GM21737 (cell line): Measurements from ENCODE around the gene FHOD1.
A peak's percentile ranks its signal among the peaks of the same experiment; 100 is the strongest.

ENCODE experiments used
- ATAC-seq: cut with Tn5 transposase; IDR thresholded peaks from one replicate; pipeline ENCODE4 v1.9.1; 2021; ENCODE audit warnings: mild to moderate bottlenecking, moderate library complexity; ENCODE audit not compliant: unreplicated experiment

FHOD1 gene

GRCh38 chr16:67236563-67237395 is 10.5 kb downstream of the FHOD1 start:
- ATAC-seq, result no peak

DNA sequence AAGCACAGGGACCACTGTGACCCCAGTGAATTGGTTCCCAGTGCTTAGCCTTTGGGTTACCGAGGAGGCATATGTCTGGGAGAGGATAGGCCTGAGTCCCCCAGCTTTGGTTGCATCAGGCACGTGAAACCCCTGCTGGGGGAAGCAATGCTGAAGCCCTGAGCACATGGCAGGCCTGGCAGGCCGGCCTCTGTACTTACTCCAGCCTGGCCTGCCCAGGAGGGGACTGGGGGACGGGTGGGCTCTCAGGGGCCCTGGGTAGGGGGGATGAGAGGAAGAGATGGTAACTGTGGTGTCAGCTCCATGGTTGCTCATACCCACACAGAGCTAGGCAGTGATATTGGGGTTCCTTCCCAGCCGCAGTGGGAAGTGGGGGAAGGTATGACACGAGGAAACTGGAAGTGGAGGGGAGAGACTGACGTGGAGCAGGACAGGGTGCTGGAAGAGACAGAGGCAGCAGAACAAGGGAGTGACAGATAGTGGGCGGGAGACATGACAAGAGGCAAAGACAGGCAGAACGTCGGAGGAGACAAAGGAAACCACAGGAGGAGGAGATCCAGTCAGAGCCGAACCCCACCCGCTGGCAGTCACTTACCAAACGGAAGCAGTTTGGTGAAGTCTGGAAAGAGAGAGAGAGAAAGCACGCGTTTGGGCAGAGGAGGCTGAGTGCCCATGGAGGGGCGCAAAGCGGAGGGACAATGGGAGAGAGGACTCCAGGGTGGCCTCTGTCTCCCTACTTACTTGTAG is 11.3 kb downstream of the FHOD1 start:
- ATAC-seq, result no peak

DNA sequence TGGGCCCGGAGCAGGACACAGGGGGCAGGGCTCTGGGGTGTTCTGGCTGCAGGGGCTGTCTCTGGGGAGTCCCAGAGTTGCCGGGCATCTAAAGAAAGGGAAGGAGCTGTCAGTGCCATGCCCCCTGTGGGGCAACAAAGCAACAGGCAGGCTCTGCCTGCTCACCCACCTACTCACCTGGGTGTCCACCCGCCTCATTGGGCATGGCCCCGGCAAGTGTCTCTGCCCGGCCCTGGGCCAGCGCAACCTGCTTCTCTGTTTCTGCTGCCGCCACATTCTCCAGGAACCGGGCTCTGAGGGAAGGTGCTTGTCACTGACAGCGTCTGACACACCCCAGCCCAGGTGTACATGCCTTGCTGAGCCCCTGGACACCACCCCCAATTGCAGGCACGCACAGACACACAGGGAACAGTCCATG is 13.1 kb downstream of the FHOD1 start:
- ATAC-seq, result no peak

GRCh38 chr16:67233596-67233995 is 13.7 kb downstream of the FHOD1 start:
- no peak for ATAC-seq

- no peak for ATAC-seq
Observed at GRCh38 chr16:67230809-67231660, 16.2 kb downstream of the FHOD1 start.

DNA sequence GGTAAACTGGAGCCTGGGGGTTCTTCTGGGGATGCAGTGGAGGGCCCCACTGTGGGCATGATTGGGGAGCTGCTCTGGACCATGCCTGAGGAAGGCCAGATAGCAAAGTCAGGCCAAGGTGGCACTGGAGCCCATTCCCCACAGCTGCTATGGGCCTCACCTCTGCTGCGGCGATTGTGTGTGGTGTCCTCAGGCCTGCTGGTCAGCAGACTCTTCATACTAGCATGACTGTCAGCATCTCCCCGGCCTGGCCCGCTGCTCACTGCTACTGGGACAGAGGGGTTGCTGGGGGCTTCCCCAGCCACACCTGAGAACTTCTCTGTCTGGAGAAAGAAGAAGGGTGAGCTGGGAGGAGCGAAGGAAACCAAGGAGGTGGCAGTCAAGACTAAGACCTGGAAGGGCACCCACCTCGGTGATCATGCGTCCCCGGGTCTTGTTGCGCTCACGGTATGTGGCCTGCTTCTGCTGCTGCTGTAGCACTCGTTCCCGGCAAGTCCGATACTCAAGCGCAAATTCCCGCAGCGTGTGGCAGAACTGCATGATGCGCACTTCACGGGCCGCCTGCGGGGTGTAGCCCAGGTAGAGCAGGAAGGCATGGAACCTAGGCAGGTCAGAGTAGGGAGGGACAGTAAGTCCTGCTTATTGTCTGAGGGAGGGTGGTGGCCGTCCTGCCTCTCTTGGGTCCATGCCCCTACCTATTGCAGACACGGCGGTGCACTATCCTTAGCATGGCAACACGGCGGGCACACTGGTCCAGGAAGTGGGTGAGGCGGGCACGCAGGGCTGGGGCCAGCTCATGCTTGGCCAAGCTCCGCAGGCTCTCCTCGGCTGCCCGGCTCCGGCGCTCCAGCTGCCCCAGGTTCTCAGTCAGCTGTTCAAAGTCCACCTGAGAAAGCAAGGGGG is 17.1 kb downstream of the FHOD1 start:
- ATAC-seq, result no peak

DNA sequence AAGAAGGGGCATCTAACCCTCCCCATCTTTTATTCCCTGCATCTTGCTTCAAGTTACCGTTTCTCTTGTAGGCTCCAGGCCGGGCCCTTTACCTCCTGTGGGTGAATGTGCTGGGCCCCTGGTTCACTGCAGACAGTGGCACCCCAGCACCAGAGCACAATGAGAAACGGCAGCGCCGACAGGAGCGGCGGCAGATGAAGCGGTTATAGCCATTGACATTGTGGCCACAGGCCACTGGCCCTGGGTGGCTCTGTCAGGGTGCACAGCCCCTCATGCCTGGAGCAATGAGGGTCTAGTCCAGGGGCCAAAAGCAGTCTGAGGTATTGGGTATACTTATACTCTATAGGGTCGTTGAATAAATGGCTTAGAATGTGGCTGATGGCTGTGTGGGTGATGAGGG is 18.4 kb downstream of the FHOD1 start:
- ATAC-seq, result no peak

DNA sequence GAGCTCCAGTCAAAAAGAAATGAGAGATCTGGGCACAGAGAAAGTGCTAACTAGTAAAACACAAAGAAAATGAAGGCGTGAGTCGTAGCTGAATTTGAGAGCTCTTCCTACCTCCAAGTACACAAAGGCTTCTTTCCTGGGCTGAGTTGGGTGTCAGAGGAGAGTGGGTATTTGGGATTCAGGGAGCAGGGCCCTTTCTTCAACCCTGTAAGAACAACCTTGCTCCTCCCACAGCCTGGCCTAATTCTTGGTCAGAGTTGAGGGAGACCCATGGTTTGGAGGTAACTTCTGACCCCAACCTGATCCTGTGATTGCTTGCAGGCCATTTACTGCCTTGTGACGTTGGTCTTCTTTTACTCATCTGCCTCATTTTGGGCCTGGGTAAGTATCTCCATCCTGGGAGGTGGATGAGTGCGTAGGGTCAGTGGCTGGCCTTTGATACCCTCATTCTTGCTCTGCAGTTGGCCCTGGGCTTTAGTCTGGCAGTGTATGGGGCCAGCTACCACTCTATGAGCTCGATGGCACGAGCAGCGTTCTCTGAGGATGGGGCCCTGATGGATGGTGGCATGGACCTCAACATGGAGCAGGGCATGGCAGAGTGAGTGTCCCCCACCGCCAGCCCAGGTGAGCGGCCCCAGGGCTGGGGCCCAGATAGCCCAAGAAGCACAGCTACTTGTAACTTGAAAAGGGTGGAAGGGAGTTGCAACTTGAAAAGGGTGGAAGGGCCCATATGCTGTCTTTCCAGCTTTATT is 19.1 kb downstream of the FHOD1 start:
- no peak for ATAC-seq

GRCh38 chr16:67227567-67227921 is 19.7 kb downstream of the FHOD1 start:
- no peak for ATAC-seq

DNA sequence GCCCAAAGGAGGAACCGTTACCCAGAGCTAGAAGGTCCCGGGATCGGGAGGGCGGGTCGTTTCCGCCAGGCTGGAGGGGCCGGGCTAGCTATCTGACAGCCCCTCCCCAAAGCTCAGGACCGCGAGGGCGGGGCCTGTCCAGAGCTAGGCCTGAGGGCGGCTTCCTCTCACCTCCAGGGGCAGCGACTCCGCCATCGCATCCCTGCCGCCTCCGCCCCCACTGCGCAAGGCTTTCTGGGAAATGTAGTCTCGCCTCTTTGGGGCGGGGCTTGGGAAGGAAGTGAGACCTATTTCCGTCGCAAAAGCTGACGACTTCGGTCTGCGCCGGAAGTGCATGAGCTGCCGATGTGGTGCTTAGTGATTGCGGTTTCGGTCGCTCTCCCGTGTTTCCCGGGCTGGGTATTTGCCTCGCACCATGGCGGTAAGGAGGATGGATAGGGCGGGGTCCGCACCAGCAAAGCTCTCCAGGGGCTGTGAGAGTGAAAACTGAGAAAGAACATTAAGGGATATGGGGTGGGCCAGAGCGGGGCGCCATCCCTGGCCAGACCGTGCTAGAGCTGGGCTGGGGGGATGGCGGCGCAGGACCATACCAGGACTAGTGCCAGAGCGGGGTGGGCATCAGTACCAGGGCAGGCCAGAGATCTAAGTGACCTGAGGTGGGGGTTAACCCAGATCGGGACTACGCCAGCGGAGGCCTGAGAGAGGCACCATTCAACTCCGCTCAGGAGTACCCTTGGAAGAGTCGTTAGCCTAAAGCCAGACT is 20.3 kb downstream of the FHOD1 start, which contains the start of gene TMEM208:
Gene TMEM208 (plus strand): TSS at position 327 of the 763 bp plus-strand sequence. CDS start 89 bp downstream, at position 416.
- peak; percentile 90 for ATAC-seq

- no peak for ATAC-seq
Observed at GRCh38 chr16:67226295-67226803, 20.9 kb downstream of the FHOD1 start.

- no peak for ATAC-seq
Observed at GRCh38 chr16:67223992-67224391, 23.3 kb downstream of the FHOD1 start.

DNA sequence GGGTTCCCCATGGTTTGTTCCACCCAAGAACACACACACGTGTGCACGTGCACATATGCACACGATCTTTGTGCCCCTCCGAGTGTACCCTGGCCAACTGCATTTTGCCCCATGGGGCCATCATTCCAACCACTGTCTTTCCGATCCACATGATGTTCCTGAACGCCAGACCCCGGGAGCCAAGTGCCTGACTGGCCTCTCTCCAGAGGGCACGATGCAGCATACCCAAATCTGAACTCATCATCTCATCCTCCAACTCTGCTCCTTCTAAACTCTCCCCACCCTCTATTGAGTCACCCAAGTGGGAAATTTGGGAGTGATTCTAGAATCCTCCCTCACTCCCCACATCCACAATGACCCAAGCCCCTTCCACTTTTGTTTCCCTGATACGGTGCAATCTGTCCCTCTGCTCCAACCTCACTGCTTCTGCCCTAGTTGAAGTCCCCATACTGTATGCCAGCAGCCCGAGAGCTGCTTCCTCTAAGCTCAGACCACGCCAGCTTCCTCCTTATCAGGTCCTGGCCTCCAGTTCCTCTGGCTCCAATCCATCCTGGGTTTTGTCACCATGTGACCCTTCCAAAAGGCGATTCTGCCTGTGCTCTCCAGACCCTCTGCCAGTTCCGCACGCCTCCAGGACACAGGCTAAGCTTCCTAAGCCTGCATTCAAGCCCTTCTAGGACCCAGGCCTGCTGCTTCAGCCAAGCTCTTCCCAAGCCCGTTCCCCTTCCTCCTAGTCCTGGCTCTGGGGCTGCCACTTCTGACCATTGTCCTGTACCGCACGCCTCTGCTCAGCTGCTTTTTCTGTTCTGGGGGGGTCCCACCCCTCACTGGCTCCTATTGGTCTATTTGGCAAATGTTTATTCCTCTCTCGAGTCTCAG is 30.4 kb downstream of the FHOD1 start:
- no peak for ATAC-seq

DNA sequence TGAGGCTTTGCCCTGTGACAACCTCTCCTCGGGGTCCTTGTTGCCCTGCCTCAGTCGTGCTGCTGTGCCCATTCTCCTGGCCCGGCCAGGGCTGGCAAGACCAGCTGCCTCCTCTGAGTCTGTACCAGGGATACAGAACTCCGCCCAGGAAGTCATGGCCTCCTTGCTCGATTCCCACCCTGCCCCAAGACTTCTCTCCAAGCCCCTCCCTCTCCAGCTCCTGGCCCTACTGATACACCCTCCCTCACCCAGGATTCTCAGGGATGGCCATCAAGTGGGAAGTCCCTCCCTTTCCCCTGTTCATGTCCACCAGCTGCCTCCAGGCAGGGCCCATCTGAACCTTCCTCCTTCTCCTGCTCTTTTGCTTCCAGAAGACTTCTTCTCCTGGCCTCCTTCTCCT is 31.6 kb downstream of the FHOD1 start:
- no peak for ATAC-seq

DNA sequence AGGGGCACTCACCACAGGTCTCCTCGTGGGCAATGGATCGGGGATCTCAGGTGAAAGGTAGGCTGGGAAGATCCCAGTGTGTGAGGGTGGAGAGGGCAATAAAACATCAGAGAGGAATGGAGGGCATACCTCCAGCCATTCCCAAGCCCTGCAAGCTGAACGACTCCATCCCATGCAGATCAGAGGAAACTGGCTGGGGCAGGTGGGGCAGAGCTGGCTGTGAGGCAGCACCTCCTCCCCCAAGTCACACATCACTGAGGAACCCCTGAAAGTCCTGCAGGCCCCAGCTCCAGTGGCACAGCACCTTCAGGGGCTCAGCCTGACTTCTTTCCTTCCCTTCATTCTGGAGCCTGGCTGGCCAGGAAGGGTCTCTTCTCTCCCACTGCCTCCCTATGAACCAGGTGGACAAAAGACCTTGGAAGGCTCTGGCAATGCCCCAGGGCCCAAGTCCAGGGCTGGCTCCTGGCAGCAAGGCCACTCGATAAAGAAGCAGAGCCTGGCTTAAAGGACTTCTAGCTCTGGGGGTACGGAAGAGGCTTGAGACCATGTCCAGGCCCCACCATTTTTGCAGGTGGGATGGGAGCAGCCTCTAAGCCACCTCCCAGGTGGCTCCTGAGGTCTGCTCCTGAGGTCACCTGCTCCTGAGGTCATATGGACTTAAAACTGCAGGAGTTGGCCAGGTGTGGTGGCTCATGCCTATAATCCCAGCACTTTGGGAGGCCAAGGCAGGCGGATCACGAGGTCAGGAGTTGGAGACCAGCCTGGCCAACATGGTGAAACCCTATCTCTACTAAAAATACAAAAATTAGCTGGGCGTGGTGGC is 33.9 kb downstream of the FHOD1 start:
- ATAC-seq, result no peak

GRCh38 chr16:67212766-67213165 is 34.5 kb downstream of the FHOD1 start:
- no peak for ATAC-seq

- no peak for ATAC-seq
Observed at GRCh38 chr16:67211674-67212073, 35.6 kb downstream of the FHOD1 start.
